Measurements from ENCODE around the gene RDH16. TPM values are rescaled to one million over a fixed set of nuclear protein-coding genes. Genes with fewer than 3 reads are reported as not detected.
"Not testable (repeated sequence)": the region's sequence is repeated elsewhere in the genome, so short reads cannot be mapped to it uniquely, and the experiment has no call there.

The RDH16 gene
- polyA plus RNA-seq, 1 donor from 2014 or later, result 0.09 TPM

- H3K27me3 Mint-ChIP-seq, result no peaks in the 10 kb centered on the region
- H3K4me3 Mint-ChIP-seq, result peak overlapping the region in 1 of 4 donors; percentile 39
- H3K27ac Mint-ChIP-seq, result no peak overlapping the region
- H3K4me1 Mint-ChIP-seq, result peaks cover 15 to 26% (median 19%) of the 10 kb centered on the region in 3 donors
- H3K9me3 Mint-ChIP-seq, result no peaks in the 10 kb centered on the region
- peaks cover 7% of the 10 kb centered on the region for H3K36me3 Mint-ChIP-seq
Measured at GRCh38 chr12:56995201-56995929, 38.0 kb upstream of the RDH16 start.

GRCh38 chr12:56994231-56994746 lies 36.9 kb upstream of the RDH16 start:
- Mint-ChIP-seq H3K4me1 (peaks cover 15 to 19% (median 18%) of the 10 kb centered on the region in 3 donors), H3K27me3 (no peaks in the 10 kb centered on the region), H3K4me3 (no peak overlapping the region), H3K36me3 (peaks cover 7% of the 10 kb centered on the region), H3K27ac (no peak overlapping the region), H3K9me3 (no peaks in the 10 kb centered on the region)

- peaks cover 6 to 12% (median 10%) of the 10 kb centered on the region in 3 donors for H3K4me1 Mint-ChIP-seq
- H3K36me3 Mint-ChIP-seq, result peaks cover 5% of the 10 kb centered on the region
- no peak overlapping the region for H3K27ac Mint-ChIP-seq
- H3K4me3 Mint-ChIP-seq, result peak overlapping the region in 1 of 4 donors; percentile 22
- H3K27me3 Mint-ChIP-seq, result no peaks in the 10 kb centered on the region
- no peaks in the 10 kb centered on the region for H3K9me3 Mint-ChIP-seq
Measured at GRCh38 chr12:56993346-56993745, 35.9 kb upstream of the RDH16 start.

- Mint-ChIP-seq H3K4me1 (peaks cover 12 to 13% (median 13%) of the 10 kb centered on the region in 3 donors), H3K27me3 (peaks cover 2% of the 10 kb centered on the region), H3K9me3 (no peaks in the 10 kb centered on the region), H3K36me3 (peaks cover 5% of the 10 kb centered on the region), H3K4me3 (no peak overlapping the region), H3K27ac (peak overlapping the region in 1 of 3 donors; percentile 60)
Measured at GRCh38 chr12:56991319-56992246, 34.2 kb upstream of the RDH16 start.

GRCh38 chr12:56990648-56991318 lies 33.4 kb upstream of the RDH16 start:
- Mint-ChIP-seq H3K4me1 (peaks cover 12 to 13% (median 13%) of the 10 kb centered on the region in 3 donors), H3K9me3 (no peaks in the 10 kb centered on the region), H3K36me3 (peaks cover 2% of the 10 kb centered on the region), H3K4me3 (no peak overlapping the region), H3K27me3 (peaks cover 2% of the 10 kb centered on the region), H3K27ac (peak overlapping the region in 1 of 3 donors; percentile 60)

- Mint-ChIP-seq H3K4me3 (no peak overlapping the region), H3K9me3 (no peaks in the 10 kb centered on the region), H3K4me1 (peaks cover 12 to 13% (median 13%) of the 10 kb centered on the region in 3 donors), H3K36me3 (peaks cover 2% of the 10 kb centered on the region), H3K27me3 (peaks cover 4% of the 10 kb centered on the region), H3K27ac (no peak overlapping the region)
Measured at GRCh38 chr12:56989861-56990610, 32.6 kb upstream of the RDH16 start.

GRCh38 chr12:56988207-56988739 lies 30.9 kb upstream of the RDH16 start:
- H3K36me3 Mint-ChIP-seq, result peaks cover 2% of the 10 kb centered on the region
- no peaks in the 10 kb centered on the region for H3K9me3 Mint-ChIP-seq
- peaks cover 4% of the 10 kb centered on the region for H3K27me3 Mint-ChIP-seq
- no peak overlapping the region for H3K27ac Mint-ChIP-seq
- no peak overlapping the region for H3K4me3 Mint-ChIP-seq
- peaks cover 12 to 13% (median 13%) of the 10 kb centered on the region in 3 donors for H3K4me1 Mint-ChIP-seq

- peak overlapping the region in 1 of 3 donors; percentile 71 for H3K27ac Mint-ChIP-seq
Measured at GRCh38 chr12:56987551-56988053, 30.2 kb upstream of the RDH16 start.

GRCh38 chr12:56987011-56987410 lies 29.6 kb upstream of the RDH16 start:
- peak overlapping the region in 2 of 4 donors; percentile 58 to 66 for H3K4me3 Mint-ChIP-seq
- peaks cover 4% of the 10 kb centered on the region for H3K27me3 Mint-ChIP-seq
- H3K36me3 Mint-ChIP-seq, result no peaks in the 10 kb centered on the region
- peaks cover 7 to 11% (median 11%) of the 10 kb centered on the region in 3 donors for H3K4me1 Mint-ChIP-seq
- H3K9me3 Mint-ChIP-seq, result no peaks in the 10 kb centered on the region
- peak overlapping the region in 1 of 3 donors; percentile 71 for H3K27ac Mint-ChIP-seq

More at GRCh38 chr12:56987551-56988053, 30.2 kb upstream of the RDH16 start:
- Mint-ChIP-seq H3K9me3 (no peaks in the 10 kb centered on the region), H3K4me3 (peak overlapping the region in 2 of 4 donors; percentile 58 to 66), H3K36me3 (no peaks in the 10 kb centered on the region), H3K27me3 (peaks cover 4% of the 10 kb centered on the region), H3K4me1 (peaks cover 8 to 12% (median 11%) of the 10 kb centered on the region in 3 donors)

- H3K4me3 Mint-ChIP-seq, H3K27ac Mint-ChIP-seq, H3K4me1 Mint-ChIP-seq, H3K9me3 Mint-ChIP-seq, H3K27me3 Mint-ChIP-seq, H3K36me3 Mint-ChIP-seq: not testable (repeated sequence)
Measured at GRCh38 chr12:56985714-56986113, 28.3 kb upstream of the RDH16 start.

GRCh38 chr12:56983386-56983785 lies 26.0 kb upstream of the RDH16 start:
- H3K36me3 Mint-ChIP-seq, result peaks cover 10% of the 10 kb centered on the region
- peaks cover 4% of the 10 kb centered on the region for H3K27me3 Mint-ChIP-seq
- H3K27ac Mint-ChIP-seq, result peak overlapping the region in 1 of 3 donors; percentile 67
- H3K4me1 Mint-ChIP-seq, result peaks cover 3 to 7% (median 4%) of the 10 kb centered on the region in 3 donors
- no peaks in the 10 kb centered on the region for H3K9me3 Mint-ChIP-seq
- no peak overlapping the region for H3K4me3 Mint-ChIP-seq

GRCh38 chr12:56982578-56983236 lies 25.3 kb upstream of the RDH16 start:
- not testable (repeated sequence) for H3K9me3 Mint-ChIP-seq, H3K27ac Mint-ChIP-seq, H3K27me3 Mint-ChIP-seq, H3K36me3 Mint-ChIP-seq, H3K4me1 Mint-ChIP-seq, H3K4me3 Mint-ChIP-seq

GRCh38 chr12:56980941-56981530 lies 23.6 kb upstream of the RDH16 start:
- H3K27ac Mint-ChIP-seq, result no peak overlapping the region
- H3K27me3 Mint-ChIP-seq, result peaks cover 2% of the 10 kb centered on the region
- H3K4me3 Mint-ChIP-seq, result no peak overlapping the region
- peaks cover 14% of the 10 kb centered on the region for H3K36me3 Mint-ChIP-seq
- H3K4me1 Mint-ChIP-seq, result no peaks in the 10 kb centered on the region
- H3K9me3 Mint-ChIP-seq, result no peaks in the 10 kb centered on the region
